Fibroblast of lung (primary cell): ENCODE measurements around the gene STK26. TPM values are rescaled to one million over a fixed set of nuclear protein-coding genes. Genes with fewer than 3 reads are reported as not detected.

ENCODE experiments used
- DNase-seq, 2 donors: peaks; one replicate each; pipeline versions ENCODE4 v3.0.0 to v3.0.0-alpha.2; 2010; ENCODE audit warnings: low read depth in 2 of 2
- H2AFZ ChIP-seq: 2 replicates; pipeline ENCODE4 v1.5.1; 2012; ENCODE audit warnings: low read length, control low read depth, inconsistent platforms
- H3K27ac ChIP-seq: 2 replicates; pipeline ENCODE4 v1.5.1; 2011; ENCODE audit warnings: low read length, control low read depth; ENCODE audit not compliant: insufficient read depth
- H3K27me3 ChIP-seq: 2 replicates; pipeline ENCODE4 v1.5.1; 2011; ENCODE audit warnings: mild to moderate bottlenecking, low read length; ENCODE audit not compliant: control insufficient read depth, insufficient read depth
- H3K36me3 ChIP-seq: 2 replicates; pipeline ENCODE4 v1.5.1; 2011; ENCODE audit warnings: low read length; ENCODE audit not compliant: control insufficient read depth, insufficient read depth
- H3K4me1 ChIP-seq: 2 replicates; pipeline ENCODE4 v1.5.1; 2011; ENCODE audit warnings: low read length; ENCODE audit not compliant: control insufficient read depth, insufficient read depth; ENCODE audit errors: extremely low read depth
- H3K4me2 ChIP-seq: 2 replicates; pipeline ENCODE4 v1.5.1; 2011; ENCODE audit warnings: low read length, control low read depth; ENCODE audit not compliant: insufficient read depth; ENCODE audit errors: extremely low read depth
- H3K4me3 ChIP-seq, 4 experiments: fragments of 200-600 bp in 1 of 4; sonication (generic) in 1 of 4; replicated peaks in 1 of 4; 2 replicates each; pipeline ENCODE4 v1.5.1; 2011 to 2016; ENCODE audit warnings: low read length in 4 of 4, low read depth in 3 of 4, mild to moderate bottlenecking in 3 of 4, control low read depth in 2 of 4, inconsistent platforms in 1 of 4, mixed read lengths in 1 of 4; ENCODE audit not compliant: insufficient read depth in 1 of 4; ENCODE audit errors: control extremely low read depth in 1 of 4
- H3K79me2 ChIP-seq: 2 replicates; pipeline ENCODE4 v1.5.1; 2012; ENCODE audit warnings: mild to moderate bottlenecking, low read length, inconsistent platforms; ENCODE audit not compliant: control insufficient read depth, insufficient read depth
- H3K9ac ChIP-seq: 2 replicates; pipeline ENCODE4 v1.5.1; 2011; ENCODE audit warnings: mild to moderate bottlenecking, low read length, control low read depth; ENCODE audit not compliant: insufficient read depth
- H3K9me3 ChIP-seq: 2 replicates; pipeline ENCODE4 v1.5.1; 2012; ENCODE audit warnings: low read depth, low read length; ENCODE audit not compliant: control insufficient read depth, insufficient read depth
- H4K20me1 ChIP-seq: 2 replicates; pipeline ENCODE4 v1.5.1; 2011; ENCODE audit warnings: low read length; ENCODE audit not compliant: control insufficient read depth, insufficient read depth; ENCODE audit errors: extremely low read depth
- EZH2 ChIP-seq: IDR thresholded peaks from 2 replicates; pipeline ENCODE4 v1.5.1; 2012; ENCODE audit warnings: low read length, control low read depth, mild to moderate bottlenecking; ENCODE audit errors: missing control alignments
- polyA plus RNA-seq, 2 donors: library from polyadenylated mRNA; depleted of rRNA in 1 of 2; stranded (reverse) in 1 of 2; unstranded in 1 of 2; fragments of >200 nt; gene quantifications; 2 replicates each; pipeline ENCODE4 v1.2.1, GENCODE V29; 2011 to 2012; ENCODE audit warnings: missing spikeins in 1 of 2
- total RNA-seq: library from RNA; depleted of rRNA; stranded (reverse); fragments of >200 nt; gene quantifications from 2 replicates; pipeline ENCODE4 v1.2.1, GENCODE V29; 2014
- TF ChIP-seq, protein P1 (sequence below), 2 donors: IDR thresholded peaks in 1 of 2; conservative IDR thresholded peaks in 1 of 2; 1 replicate in 1 of 2; 2 replicates in 1 of 2; pipeline ENCODE4 v1.5.1; 2011 to 2012; ENCODE audit warnings: low read length in 2 of 2, control low read depth in 1 of 2, inconsistent platforms in 1 of 2, low read depth in 1 of 2, mild to moderate bottlenecking in 1 of 2

Gene STK26
- total and polyA plus RNA-seq, 2 donors (not counting 1 experiment from before 2014, with no cell fraction given): 2.0 to 2.2 TPM

DNA sequence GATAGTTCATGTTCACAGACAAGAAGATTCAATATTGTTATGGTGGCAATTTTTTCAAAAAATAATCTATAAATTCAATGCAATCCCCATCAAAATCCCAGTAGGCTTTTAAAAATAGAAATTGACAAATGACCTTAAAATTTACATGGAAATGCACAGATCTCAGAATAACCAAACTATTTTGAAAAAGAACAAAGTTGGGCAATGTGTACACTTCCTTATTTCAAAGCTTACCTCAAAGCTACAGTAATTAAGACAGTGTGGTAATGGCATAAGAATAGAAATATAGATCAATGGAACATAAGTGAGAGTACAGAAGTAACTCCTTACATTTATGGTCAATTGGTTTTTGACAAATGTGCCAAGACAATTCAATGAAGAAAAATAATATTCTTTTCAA lies 65.8 kb downstream of the STK26 start:
- Histone ChIP-seq H3K4me3 (no peak overlapping the region), H4K20me1 (no peaks in the 10 kb centered on the region), H3K9me3 (no peaks in the 10 kb centered on the region), H3K27me3 (no peaks in the 10 kb centered on the region), H2AFZ (no peak overlapping the region), H3K36me3 (no peaks in the 10 kb centered on the region), H3K9ac (no peak overlapping the region), H3K27ac (no peak overlapping the region), H3K4me2 (no peak overlapping the region), H3K4me1 (no peaks in the 10 kb centered on the region), H3K79me2 (no peaks in the 10 kb centered on the region)
- TF ChIP-seq, protein P1, sequence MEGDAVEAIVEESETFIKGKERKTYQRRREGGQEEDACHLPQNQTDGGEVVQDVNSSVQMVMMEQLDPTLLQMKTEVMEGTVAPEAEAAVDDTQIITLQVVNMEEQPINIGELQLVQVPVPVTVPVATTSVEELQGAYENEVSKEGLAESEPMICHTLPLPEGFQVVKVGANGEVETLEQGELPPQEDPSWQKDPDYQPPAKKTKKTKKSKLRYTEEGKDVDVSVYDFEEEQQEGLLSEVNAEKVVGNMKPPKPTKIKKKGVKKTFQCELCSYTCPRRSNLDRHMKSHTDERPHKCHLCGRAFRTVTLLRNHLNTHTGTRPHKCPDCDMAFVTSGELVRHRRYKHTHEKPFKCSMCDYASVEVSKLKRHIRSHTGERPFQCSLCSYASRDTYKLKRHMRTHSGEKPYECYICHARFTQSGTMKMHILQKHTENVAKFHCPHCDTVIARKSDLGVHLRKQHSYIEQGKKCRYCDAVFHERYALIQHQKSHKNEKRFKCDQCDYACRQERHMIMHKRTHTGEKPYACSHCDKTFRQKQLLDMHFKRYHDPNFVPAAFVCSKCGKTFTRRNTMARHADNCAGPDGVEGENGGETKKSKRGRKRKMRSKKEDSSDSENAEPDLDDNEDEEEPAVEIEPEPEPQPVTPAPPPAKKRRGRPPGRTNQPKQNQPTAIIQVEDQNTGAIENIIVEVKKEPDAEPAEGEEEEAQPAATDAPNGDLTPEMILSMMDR (conservative IDR thresholded peaks at IDR 0.05 in 1 of 2, IDR thresholded peaks at IDR 0.05 in 1 of 2; ENCODE audit: low read depth in 1 of 2, low read length in 2 of 2): no peak
- TF ChIP-seq EZH2: no peak
- DNase-seq: no peak

DNA sequence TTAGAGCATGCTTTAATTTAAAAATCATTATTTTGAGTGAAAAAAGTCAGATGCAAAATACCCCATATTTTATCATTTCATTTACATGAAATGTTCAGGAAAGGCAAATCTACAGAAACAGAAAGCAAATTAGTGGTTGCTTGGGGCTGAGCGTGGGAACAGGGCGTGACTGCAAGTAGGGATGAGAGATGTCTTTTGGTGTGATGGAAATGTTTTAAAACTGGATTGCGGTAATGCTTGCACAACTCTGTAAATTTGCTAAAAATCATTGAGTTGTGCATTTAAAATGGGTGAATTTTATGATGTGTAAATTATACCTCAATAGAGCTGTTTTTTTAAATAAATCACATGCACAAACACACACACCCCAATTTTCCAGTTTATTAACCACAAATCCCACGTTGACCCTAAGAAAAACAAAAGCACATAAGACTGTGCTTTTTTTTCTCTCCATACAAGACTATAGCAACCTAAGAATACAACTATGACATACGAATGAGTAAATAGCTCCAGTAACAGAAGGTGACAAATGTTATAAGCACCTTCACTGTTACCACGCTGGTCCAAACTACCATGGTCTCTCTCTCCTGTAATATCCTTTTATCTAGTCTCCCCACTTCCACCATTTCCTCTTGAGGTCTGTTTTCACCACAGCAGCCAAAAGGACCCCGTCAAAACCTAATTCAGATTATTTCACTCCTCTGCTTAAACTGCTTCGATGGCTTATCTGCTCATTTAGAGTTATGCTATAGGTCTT lies 67.5 kb downstream of the STK26 start:
- Histone ChIP-seq H3K27me3 (no peaks in the 10 kb centered on the region), H3K36me3 (no peaks in the 10 kb centered on the region), H3K9ac (no peak overlapping the region), H2AFZ (no peak overlapping the region), H3K79me2 (no peaks in the 10 kb centered on the region), H4K20me1 (no peaks in the 10 kb centered on the region), H3K27ac (no peak overlapping the region), H3K4me2 (no peak overlapping the region), H3K9me3 (no peaks in the 10 kb centered on the region), H3K4me3 (no peak overlapping the region), H3K4me1 (no peaks in the 10 kb centered on the region)
- DNase-seq: no peak
- TF ChIP-seq EZH2: no peak
- TF ChIP-seq, protein P1 (conservative IDR thresholded peaks at IDR 0.05 in 1 of 2, IDR thresholded peaks at IDR 0.05 in 1 of 2; ENCODE audit: low read depth in 1 of 2, low read length in 2 of 2): no peak

DNA sequence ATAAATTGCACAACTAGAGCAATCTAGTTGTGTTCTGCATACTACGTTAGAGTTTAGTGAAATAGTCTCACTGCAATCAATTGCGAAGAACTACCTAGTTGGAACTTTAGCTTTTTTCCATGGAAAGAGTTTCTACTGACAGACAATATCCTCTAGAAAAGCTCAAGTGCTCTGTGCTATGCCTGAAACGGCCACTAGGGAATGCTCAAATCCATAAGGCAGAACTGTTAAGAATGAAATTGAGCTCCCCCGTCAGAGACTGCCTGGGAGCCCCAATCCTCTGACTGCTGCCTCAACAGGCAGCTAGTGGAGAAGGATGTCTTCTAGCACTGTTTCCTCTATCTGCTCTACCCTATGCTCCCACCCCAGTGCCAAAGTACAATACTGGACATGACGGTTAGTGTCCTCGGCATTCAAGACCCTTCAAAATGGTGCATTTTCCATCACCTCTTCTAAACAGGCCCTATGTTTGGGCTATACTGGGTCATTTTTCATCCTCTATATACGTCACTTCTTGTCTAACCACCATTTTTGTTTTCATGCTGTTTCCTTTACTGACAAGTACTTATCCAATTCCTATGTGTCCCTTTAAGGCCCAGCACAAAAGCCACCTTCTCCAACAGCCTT lies 69.5 kb downstream of the STK26 start:
- no peak for TF ChIP-seq EZH2
- TF ChIP-seq, protein P1 (conservative IDR thresholded peaks at IDR 0.05 in 1 of 2, IDR thresholded peaks at IDR 0.05 in 1 of 2; ENCODE audit: low read depth in 1 of 2, low read length in 2 of 2): peak; percentile 64 to 83
- Histone ChIP-seq H3K4me1 (no peaks in the 10 kb centered on the region), H3K4me3 (no peak overlapping the region), H3K9ac (no peak overlapping the region), H3K79me2 (no peaks in the 10 kb centered on the region), H2AFZ (no peak overlapping the region), H3K27me3 (no peaks in the 10 kb centered on the region), H3K9me3 (no peaks in the 10 kb centered on the region), H4K20me1 (no peaks in the 10 kb centered on the region), H3K27ac (no peak overlapping the region), H3K4me2 (no peak overlapping the region), H3K36me3 (no peaks in the 10 kb centered on the region)
- DNase-seq: peak; percentile 47 to 74
